ENCODE measurements around the gene GPR107.

GPR107 gene

DNA sequence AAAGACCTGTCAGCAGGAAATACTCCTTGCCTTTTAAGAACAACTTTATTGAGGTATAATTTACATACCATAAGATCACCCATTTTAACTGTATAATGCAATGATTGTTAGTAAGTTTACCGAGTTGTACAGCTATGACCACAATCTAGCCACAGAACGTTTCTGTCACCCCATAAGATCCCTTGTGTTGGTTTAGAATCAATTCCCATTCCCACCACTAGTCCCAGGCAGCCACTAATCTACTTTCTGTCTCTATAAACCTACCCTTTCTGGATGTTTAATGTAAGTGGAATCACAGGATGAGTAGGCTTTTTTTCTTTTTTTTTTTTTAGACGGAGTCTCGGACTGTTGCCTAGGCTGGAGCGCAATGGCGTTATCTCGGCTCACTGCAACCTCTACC, 4.4 kb downstream of the GPR107 start:
- no peak for DNase-seq

- no peak for DNase-seq
Measured at GRCh38 chr9:130058887-130059286, 5.2 kb downstream of the GPR107 start.

- DNase-seq, result no peak
Measured at GRCh38 chr9:130060296-130060695, 6.6 kb downstream of the GPR107 start.

DNA sequence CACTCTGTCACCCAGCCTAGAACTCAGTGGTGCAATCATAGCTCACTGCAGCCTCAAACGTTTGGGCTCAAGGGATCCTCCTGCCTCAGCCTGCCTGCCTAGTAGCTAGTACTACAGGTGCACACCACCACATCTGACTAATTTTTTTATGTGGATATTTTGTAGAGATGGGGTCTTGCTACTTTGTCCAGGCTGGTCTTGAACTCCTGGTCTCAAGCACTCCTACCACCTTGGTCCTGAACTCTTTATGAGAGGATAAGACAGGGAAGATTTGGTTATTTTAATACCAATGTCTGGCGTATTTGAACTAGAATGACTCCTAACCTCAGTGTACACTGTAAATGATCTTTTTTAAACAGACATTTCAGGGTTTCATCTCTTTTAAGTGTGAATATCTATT, 9.0 kb downstream of the GPR107 start:
- DNase-seq, result no peak

GRCh38 chr9:130064621-130065020, 10.9 kb downstream of the GPR107 start:
- no peak for DNase-seq

- DNase-seq, result no peak
Measured at GRCh38 chr9:130069048-130069447, 15.3 kb downstream of the GPR107 start.

DNA sequence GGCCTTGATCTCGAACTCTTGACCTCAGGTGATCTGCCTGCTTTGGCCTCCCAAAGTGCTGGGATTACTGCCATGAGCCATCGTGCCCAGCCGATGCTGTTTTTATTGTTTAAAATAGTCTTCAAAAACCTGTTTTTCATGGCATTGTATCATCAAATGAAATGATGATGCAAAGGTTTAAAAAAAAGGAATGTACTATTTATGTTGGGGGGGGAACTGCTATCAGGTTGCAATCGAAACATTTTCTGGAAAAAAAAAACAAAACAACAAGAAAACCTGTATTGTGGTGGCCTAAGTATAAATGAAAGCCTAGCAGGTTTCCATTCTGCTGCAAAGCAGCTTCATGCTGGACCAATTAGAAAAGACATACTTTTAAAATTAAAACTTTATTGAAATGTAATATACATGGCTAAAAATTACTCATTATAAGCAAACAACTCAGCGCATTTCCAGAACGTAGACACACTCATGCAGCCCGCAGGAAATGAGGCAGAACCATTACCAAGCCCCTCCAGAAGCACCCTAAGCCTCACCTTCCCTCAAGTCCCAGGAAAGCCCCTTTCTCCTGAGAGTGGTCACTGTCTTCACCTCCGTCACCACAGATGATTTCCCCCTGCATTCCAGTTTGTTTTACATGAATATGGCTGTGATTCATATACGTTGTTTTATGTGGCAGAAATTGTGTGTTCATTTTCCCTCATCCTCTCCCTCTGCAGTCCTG, 19.0 kb downstream of the GPR107 start:
- DNase-seq, result no peak

- DNase-seq, result no peak
Measured at GRCh38 chr9:130073373-130073772, 19.7 kb downstream of the GPR107 start.

- no peak for DNase-seq
Measured at GRCh38 chr9:130078547-130078946, 24.8 kb downstream of the GPR107 start.

DNA sequence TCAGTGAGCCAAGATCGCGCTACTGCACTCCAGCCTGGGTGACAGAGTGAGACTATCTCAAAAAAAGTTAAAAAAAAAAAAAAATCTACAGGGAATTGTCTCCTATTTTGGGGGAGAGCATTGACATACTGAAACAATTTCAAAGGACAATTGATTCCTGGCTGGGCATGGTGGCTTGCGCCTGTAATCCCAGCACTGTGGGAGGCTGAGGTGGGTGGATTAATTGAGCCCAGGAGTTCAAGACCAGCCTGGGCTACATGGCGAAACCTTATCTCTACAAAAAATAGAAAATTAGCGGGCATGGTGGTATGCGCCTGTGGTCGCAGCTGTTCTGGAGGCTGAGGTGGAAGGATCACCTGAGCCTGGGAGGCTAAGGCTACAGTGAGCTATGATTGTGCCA, 30.6 kb downstream of the GPR107 start:
- no peak for DNase-seq

DNA sequence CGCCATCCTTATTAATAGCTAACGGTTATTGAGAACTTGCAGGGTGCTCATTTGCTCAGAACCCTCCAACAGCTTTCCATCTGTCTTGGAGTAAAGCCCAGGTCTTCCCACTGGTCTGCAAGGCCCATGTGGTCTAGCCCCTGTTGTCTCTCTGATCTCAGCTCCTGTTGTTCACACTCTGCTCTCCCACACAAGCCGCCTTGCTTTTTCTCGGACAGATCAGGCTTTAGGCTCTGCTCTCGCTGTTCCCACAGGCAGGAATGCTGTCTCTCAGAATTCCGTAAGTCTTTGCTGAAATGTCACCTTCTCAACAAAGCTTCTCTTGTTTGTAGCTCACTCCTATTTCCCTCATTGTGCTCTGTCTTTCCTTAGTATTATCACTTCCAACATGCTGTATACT, 34.3 kb downstream of the GPR107 start:
- DNase-seq, result no peak

- no peak for DNase-seq
Measured at GRCh38 chr9:130089141-130089540, 35.4 kb downstream of the GPR107 start.

GRCh38 chr9:130090915-130091314, 37.2 kb downstream of the GPR107 start:
- no peak for DNase-seq

- no peak for DNase-seq
Measured at GRCh38 chr9:130092910-130093309, 39.2 kb downstream of the GPR107 start.

DNA sequence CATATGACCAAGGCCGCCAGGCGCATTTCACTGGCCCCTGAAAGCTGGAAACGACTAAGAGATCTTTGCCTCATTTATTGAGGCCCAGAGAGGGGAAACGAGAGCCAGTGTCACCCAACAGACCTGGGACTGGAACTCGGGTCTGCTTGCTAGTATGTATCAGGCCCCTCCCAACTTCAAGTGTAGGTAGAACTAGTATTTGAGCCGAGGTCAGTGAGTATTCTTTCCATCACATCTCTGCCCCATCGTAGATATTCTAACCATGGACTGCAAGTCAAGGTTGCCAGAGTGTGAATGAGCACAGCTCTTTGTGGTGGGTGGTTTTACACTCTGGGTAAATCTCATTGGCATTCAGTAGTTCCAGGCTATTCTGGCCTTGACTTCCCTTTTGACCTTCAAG, 42.2 kb downstream of the GPR107 start:
- DNase-seq, result no peak

DNA sequence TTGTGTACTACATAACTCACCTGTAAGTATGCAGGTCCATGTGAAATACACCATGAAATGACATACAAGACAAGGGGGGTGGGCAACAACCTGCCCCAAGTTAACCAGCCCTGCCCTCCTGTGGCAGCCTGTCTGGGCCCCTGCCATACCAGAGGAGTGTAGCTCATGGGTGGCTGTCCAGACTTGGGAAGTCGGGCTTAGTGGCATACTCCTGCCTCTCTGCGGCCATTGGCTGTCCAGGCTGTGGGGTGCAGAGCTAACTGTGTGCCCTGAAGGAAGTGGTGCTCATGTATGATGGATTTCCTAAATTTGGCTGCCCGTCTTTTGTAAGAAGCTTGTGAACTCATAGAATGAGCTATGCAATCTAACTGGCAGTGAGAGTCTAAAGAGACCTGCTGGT, 47.0 kb downstream of the GPR107 start:
- no peak for DNase-seq

DNA sequence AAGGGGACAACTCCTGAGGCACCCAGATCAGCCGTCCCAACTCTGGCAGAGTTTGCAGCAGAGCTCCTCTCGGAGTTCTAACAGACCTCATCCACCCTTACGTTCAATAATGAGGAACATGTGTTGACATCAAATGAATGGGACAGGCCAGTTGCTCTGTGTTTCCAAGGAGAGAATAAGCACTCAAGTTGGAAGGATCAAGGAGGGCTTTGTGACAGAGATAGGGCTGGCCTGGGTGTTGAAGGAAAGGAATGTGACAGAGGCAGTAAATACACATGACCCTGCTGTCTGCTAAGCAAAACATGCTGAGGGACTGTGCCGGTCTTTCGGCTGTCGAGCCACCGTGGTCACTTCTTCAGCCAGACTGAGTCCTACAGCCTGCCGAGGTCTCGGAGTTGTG, 48.2 kb downstream of the GPR107 start:
- DNase-seq, result no peak

- DNase-seq, result no peak
Measured at GRCh38 chr9:130104491-130105193, 50.9 kb downstream of the GPR107 start.

- DNase-seq, result no peak
Measured at GRCh38 chr9:130106860-130107233, 53.1 kb downstream of the GPR107 start.

- peak; percentile 66 to 89 (median 70) for DNase-seq
Measured at GRCh38 chr9:130107234-130107861, 53.6 kb downstream of the GPR107 start.

DNA sequence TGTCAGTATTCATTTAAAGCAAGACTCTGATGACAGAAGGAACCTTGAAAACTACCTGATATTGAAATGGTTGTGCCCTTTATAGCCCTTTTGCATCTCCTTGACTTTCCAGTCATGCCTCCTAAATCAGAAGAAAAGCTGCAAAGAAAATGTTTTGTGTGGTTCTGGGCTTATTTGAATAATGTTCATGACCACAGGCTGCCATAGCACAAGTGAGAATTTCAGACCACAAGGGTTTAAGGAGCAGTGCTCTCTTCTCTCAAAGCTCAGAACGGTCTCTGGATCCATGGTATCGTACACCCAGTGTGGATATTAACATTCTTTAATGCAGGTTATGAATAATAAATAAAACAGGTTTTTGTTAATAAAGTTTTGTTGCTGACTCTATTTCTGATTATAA, 54.2 kb downstream of the GPR107 start:
- DNase-seq, result no peak

- DNase-seq, result no peak
Measured at GRCh38 chr9:130110166-130110565, 56.5 kb downstream of the GPR107 start.

- no peak for DNase-seq
Measured at GRCh38 chr9:130110596-130111021, 56.9 kb downstream of the GPR107 start.
